Activated CD8-positive, alpha-beta memory T cell treated with anti-CD3 and anti-CD28 coated beads, Interleukin-2, amount 50 U/mL, for 48 hours (primary cell): ENCODE results near the gene LRRC15.

ENCODE experiments used
- DNase-seq: peaks from one replicate; pipeline ENCODE4 v3.0.0-alpha.2; 2020

Gene LRRC15

DNA sequence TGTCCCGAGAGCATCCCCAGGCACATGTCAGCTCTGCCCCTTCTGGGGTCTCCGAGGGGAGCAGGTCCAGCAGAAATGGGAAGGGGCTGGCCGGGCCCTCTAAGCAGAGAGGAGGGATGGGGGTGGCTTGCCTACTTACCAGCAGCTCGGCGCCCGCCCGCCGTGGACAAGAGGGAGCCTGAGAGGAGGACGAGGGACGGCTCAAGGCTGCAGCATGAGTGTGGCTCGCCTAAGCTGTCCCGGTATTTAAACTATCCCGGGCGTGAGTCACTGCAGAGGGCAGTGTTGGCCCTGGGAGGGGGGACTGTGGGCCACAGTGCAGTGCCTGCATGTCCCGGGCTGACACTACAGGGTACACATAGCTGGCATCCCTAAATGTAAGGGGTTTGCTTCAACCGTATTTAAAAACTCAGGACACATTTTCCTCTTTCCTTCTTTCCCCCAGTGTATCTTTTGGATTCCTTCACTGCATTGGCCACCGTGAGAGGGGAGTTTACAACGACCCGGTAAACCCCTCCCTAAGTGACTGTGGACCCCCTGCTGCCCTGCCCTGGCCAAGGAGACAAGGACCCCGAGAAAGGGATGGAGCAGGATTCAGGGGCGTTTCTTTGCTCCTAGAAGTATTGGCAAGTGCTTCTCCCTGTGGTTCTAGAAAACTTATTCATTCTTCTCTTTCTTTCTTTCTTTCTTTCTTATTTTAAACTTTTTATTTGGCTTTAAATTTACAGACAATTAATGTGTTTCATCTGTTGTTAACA is at the start of gene LRRC15:
TSS of gene LRRC15 (minus strand) at position 222 of the 758 bp plus-strand sequence. CDS start 8,700 bp downstream, outside the sequence.
- DNase-seq, result no peak

DNA sequence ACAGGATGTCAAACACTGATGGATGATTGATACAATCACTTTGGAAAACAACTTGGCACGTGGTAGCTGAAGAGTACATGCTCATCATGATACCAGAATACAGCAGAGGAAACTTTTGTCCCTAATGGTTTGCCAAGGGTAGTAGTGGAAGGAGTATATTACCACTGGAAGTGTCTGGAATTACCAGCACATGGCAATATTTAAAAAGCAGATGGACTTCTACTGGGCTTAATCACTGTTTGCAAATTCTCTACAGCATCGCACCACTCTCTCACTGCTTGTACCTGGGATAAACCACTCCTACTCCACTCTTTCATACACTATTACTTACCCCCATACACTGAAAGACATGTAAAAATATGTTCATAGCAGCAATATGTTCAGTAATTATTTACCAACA is 49.1 kb upstream of the LRRC15 start:
- no peak for DNase-seq

DNA sequence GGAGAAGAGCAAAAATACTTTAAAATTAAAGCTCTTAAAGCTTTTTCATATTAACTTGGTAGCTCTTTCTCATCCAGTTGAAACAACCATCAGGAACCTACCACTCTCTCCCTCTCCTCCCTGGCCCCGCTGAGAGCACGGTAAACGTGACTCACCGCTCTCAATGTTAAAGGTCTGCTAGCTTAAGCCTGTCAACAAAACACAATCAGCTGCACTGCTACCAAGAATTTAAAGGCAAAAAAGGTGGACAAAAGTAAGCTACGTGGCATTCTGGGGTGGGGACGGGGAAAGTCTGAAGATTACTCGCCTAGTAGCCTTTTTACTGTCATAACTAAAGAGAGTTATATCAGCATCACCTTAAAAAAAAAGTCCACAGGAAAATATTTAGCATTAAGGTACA is 37.9 kb upstream of the LRRC15 start:
- no peak for DNase-seq

DNA sequence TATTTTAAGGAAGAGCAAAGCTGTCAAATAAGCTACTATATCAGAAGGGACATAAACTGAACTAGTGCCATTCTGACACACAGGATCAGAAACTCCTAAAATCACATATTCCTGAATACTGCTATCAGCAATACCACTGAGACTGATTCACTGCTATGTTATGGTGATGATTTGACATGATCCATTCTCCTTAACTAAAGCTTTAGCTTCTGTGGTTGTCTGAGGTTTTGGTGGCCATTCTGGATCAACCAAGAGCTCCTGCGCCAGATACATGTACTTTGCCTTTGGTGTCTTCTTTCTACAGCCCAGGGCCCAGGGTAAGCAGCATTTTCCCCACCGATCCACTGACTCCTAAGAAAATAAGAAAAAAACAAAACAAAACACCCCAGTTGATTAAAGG is 36.2 kb upstream of the LRRC15 start:
- no peak for DNase-seq

DNA sequence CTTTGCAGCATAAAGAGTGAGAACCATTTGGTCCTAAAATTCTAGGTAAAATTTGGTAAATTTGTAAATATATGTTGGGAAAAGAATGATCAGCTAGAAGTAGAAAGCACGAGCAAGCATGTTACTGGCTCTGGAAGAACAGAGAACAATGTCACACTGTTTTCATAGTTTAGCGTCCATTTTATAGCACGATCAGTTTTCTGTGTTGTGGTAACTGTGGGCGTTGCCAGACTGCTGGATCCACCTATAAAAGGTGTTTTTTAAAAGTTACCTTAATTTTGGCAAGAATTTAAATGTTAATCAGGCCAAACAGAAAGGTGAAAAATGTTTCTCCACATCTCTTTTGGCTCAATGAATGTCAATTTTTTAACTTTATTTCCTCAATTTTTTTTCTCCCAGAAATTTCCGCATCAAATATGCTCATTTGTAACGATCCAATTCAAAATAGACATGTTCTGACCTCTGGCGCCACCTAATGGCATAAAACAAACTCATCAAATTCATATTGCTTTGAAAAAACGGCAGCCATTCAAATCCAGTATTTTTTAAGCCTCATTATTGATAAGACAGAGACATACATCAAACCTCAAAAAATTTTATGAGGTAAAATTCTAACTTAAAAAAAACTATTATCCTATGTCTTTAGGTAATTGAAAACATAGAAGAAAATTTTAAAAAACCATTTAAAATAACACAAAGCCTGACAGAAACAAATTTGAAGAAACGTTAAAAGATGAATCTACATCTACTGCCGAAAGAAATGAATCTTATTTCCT is 35.0 kb upstream of the LRRC15 start:
- DNase-seq, result no peak

DNA sequence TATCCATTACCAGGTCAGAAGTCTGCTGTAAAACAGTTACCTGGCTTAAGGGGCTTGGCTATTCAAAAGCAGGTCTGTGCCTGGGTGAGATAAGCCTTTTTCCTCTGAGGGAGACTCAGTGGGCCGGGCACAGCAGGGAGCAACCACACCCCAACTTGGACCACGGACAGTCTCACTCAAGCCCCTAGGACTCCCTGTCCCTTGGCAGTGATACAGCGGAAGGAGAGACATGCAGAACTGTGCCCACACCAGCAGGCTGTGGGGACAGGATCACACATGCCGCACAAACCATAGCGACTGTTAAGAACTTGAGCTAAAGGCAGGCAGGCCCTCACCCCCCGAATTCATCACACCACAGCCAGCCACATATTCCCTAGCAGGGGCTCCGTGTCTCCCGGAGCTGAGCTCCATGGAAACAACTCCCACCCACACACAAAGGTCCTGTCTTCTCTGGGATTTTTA is 32.4 kb upstream of the LRRC15 start:
- no peak for DNase-seq

DNA sequence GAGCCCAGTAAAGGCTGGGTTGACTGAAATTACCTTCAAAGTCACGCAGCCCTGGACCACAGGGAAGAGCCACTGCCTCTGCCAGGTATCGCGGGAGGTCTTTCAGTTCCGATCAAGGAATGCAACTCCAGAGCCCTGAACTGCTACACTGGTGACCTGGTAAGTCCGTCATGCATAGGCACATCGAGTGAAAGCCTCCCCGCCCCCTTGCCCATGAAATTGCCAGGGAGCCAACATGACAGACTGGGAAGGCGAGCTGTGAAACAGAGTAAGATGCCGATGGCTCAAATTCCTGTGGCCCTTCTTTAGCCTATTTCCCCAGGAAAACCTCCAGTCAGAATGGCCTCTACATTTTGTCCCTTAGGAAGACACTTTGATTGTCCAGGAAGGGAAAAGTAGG is 31.8 kb upstream of the LRRC15 start:
- DNase-seq, result no peak

DNA sequence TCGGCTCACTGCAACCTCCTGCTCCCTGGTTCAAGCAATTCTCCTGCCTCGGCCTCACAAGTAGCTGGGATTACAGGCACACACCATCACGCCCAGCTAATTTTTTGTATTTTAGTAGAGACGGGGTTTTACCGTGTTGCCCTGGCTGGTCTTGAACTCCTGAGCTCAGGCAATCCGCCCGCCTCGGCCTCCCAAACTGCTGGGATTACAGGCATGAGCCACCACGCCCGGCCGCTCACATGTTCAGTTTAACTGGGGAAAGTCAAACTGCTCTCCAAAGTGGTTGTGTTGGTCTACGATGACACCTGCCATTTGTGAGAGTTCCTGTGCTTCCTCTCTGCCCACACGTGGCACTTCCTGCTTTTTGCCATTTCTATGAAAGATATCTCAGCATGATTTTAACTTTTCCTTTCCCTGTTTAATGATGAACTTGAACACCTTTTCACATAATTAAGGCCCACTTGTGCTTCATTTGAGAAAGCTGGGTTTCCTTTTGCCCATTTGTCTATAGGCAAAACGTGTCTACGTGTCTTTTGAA is 30.4 kb upstream of the LRRC15 start:
- no peak for DNase-seq

DNA sequence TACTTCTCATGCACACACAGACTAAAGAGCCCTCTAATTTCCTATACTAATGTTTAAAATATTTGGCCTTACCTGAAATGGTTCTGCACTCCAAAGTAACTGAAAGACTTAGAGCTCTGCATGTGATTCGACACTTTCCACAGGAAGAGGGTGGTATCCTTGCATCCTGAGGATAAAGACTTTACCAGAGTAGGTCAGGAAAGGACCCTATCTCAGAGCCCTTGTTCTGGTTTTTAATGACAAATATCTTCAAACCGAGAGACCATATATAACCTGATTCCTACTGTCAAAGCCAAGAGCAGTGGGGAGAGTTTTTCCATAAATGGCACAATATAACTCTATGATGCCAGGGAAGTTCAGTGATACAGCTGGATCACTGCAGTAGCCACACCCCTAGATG is 29.6 kb upstream of the LRRC15 start, which contains the start of gene GP5:
TSS of gene GP5 (minus strand) at position 101 of the 400 bp plus-strand sequence. CDS start 984 bp downstream, outside the sequence.
- no peak for DNase-seq

DNA sequence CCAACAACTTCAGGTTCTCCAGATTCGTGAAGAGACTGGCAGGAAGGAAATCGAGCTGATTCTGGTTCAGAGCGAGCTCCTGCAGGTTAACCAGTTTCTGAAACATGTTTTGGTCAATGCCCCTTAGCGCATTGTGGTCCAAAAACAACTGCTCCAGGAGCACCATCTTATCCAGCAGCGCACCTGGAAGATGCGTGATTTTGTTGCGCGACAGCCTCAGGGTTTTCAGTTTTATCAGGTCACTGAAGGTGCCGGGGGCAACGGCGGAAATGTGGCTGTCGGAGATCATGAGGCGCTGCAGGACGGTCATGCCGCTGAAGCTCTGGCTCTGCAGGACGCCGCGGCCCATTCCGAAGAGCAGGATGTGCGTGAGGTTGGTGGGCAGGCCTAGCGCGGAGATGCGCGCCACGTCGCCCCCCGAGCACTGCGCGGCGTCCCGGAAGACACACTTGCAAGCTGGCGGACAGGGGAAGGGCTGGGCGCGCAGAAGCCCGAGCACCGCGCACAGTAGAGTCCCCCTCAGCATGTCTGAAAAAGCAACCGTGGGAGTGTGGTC is 28.3 kb upstream of the LRRC15 start:
- DNase-seq, result peak; percentile 69

DNA sequence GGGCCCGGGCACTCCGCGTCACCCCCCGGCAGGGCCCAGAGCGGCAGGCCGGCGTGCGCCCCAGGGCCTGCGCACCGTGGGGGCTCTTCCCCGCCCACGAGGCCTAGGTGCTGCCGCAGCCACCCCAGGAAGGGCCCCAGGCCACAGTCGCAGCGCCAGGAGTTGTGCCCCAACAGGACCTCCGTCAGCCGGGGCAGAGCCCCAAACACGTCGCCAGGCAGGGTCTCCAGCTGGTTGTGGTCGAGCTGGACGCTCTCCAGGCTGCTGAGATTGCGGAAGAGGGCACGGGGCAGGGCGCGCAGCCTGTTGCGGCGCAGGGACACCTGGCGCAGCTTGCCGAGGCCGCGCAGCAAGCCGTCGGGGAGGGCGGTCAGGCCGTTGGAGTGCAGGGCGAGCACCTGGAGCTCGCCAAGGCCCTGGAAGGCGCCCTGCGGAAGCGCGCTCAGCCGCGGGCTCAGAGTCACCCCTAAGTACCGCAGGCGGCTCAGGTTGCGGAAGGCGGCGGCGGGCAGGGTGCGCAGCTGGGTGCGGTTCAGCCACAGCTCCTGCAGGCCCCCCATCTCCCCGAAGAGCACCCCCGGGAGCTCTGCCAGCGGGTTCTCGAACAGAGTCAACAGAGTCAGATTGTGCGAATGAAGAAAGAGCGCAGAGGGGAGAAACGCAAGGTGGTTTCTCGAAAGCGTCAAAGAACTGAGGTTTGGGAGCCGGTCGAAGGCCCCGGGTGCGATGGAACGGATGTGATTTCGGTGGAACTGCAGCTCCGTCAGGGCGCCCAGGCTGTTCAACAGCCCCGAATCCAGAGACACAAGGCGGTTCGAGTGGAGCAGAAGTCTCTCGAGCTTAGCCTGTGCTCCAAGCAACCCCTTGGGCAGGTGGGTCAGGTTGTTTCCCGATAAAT is 27.6 kb upstream of the LRRC15 start:
- DNase-seq, result peak; percentile 65

DNA sequence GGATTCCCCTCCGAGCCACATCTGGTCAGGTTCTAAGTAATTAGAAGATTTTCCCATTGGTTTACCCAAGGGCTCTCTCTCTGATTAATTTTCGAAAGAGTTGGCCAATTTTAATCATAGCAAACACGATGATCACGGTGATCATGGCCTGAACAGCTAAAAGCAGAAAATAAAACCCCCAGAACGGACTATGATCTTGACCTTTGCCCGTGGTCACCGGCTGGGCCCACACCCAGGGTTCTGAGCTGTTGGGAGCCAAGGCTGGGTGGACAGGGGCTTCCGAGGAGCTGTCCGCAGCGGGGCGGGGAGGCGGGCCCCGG is 27.0 kb upstream of the LRRC15 start:
- DNase-seq, result no peak

DNA sequence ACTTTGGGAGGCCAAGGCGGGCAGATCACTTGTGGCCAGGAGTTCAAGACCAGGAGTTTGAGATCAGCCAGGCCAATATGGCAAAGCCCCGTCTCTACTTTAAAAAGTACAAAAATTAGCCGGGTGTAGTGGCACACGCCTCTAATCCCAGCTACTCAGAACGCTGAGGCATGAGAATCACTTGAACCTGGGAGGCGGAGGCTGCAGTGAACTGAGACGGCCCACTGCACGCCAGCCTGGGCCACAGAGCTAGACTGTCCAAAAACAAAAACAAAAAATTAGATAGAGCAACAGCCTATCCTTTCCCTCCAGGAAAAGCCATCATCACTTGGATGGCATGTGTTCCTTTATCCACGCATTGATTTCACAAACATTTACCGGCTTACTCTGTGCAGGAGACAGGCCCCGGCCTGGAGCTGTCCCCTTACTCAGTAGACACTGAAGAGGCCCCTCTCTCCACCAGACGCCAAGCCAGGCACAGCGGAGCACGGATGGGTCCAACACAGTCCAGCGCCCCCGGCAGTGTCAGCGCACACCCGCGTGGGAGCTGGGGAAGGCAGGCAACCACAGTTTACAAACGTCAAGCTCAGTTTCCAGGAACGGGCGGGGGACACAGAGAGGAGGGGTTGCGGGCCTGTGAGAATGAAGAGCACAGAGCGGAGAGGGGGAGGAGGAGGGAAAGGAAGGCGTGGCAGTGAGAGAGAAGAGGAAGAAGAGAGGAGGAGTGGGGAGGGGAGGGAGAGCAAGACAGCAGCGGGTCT is 26.4 kb upstream of the LRRC15 start:
- DNase-seq, result peak; percentile 69

DNA sequence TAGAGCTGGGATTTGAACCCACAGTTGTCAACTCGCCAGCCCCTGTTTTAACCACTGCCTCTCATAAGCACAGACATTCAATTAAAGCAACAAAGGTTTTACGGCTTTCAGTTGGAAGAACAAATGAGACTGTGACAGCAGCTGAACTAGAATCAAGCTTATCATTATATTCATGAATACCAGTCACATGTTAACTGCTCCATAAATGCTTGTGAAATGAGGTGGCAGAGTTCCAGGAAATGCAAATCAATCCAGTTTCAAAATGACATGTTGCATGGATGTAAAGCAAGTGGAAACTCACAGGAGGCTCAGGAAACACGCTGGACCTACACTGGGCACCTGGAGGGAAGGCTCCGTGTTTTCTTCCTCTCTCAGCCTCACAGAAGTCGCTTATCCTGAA is 25.7 kb upstream of the LRRC15 start:
- no peak for DNase-seq

DNA sequence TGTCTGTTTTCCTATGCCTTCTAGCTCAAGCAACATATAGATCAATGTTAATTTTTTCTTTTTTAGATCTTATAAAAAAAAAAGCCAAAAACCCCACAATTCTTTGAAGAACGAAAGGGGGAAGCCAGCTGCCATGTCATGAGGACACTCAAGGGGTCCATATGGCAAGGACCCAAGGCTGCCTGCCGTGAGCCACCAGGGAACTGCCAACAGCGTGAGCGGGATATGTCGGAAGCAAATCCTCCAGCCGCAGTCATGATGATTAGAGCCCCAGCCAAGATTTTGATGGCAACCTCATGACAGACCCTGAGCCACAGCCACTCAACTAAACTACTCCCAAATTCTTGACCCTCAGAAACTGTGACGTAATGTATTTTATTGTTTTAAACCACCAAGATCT is 23.0 kb upstream of the LRRC15 start:
- no peak for DNase-seq

DNA sequence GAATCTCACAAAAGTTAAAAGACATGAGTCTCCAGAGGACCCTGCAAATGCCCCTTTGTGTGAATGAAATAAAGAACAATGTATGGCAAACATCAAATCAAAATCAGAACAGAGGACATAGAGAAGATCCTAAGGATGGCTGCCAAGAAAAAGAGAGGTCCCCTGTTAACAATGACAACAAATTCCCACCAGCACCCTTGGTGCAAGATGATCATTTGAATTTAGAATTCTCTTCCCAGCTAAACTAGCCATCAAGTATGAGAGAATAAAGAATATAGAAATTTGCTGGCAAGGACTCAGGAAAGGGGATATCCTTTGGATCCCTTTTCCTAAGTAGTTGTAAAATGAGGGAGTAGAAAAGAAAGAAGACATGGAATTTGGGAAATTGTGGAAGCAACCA is 21.3 kb upstream of the LRRC15 start:
- no peak for DNase-seq

DNA sequence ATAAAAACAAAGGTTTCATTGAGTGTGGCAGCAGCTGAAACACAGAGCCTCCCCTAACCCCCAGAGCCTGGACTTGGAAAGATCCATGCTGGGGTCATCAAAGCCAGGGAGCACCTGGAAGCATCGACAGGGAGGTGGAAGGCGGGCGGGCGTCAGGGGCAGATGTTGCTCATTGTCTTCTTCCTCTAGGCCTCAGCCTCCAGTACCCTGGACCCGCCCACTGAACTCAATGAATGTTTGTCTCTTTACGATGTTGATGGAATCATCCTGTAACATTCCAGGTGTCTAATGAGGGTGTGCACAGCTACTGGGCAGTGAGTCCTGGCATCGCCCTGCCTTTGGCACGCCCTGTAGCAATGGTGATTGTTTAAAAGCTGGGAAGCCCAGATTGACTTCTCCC is 19.7 kb upstream of the LRRC15 start:
- DNase-seq, result no peak

DNA sequence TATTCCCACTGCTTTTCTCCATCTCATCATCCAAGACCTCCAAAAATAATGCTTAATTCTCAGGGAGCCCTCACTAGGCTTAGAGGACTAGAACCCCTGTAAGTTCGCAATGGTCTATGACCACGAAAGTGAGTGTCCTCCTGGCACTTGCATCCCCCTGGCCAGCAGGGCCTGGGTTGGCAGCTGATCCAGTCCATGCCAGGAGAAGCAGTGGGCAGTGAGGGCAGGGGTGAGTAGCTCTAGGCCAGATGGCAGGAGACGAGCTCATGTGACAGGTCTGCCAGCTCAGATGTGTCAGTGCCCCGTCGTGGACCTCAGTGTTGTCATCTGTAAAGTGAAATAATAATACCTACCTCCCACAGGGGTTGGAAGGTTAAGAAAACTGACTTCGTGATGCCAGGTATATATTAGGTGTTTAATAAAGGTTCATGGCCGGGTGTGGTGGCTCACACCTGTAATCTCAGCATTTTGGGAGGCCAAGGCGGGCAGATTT is 18.4 kb upstream of the LRRC15 start:
- peak; percentile 36 for DNase-seq

DNA sequence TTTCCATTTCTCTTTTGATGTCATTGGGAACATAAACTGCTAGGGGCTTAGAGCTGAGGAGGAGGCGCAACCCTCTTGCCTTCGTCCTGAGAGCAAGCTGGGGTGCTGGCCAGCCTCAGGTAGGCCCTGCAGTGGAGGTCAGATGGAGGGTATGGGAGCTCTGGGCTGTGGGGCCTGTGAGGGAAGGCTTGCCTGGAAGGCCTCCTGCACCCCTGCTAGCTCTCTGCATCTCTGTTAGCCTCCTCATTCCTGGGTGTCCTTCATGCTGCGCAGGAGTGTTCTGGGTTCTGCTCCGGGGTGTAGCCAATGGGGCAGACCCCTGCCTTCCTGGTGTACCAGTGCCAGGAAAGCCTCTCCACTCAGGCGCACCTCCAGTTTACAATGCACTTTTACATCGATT is 17.7 kb upstream of the LRRC15 start:
- peak; percentile 36 for DNase-seq

DNA sequence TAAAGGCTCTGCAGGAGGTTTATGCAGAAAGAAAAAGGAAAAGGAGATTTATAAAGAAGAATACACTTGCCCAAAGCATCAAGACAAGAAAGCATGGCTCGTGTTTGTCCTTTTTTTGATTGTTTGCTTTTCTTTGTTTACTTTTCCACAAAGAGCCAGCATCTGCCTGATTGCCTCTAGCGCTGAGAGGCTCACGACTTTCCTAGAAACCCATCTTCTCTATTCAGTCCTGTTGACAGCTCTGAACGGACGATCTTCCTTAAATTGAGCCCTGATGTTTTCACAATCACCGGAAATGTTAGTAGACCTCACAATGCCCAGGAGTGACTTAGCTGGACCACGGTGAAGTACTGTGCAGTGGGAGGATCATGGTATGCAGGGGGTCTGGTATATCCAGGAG is 17.1 kb upstream of the LRRC15 start:
- DNase-seq, result no peak

DNA sequence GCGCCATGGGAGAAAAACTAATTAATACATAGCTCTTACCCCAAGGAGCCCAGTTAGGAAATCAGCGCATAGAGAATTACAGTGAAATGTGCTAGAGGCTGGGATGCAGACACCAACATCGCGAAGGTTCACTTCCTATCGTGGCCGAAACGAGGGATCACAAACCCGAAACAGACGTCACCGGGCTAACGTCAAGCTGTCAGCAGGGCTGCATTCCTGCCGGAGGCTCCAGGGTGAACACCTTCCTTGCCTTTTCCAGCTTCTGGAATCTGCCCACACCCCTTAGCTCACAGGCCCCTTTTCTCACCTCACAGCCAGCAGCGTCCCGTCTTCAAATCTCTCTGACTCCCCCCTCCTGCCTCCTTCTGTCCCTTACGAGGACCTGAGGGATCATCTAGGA is 16.5 kb upstream of the LRRC15 start:
- peak; percentile 36 for DNase-seq

DNA sequence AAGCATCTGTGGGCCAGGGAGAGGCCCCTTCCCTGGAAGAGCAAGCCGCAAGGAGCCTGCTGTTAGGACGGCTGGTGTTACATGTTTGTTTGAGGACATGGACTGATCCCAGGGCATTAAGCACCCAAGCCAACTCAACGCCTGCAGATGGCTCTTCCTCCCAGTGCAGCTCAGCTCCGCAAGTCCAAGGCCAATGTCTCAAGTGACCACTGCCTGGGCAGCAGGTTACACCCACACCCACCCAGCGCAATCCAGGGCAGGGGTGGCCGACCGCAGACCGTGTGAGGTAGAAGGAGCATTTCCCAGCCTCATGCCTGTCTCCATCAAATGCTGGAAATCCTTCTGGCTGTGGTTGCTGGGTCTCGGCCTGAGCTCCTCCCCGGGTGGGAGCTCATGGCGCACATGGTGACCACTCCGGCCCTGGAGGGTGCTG is 15.0 kb upstream of the LRRC15 start:
- no peak for DNase-seq
